Right lobe of liver (tissue), 6 donors: Measurements from ENCODE around the gene OPCML. TPM values are rescaled to one million over a fixed set of nuclear protein-coding genes. Genes with fewer than 3 reads are reported as not detected.

Experiments
- ATAC-seq, 4 donors: fragments of 200-7000 bp; cut with Tn5 transposase; one replicate each; pipeline ENCODE4 v1.9.1; 2020; ENCODE audit warnings: mild to moderate bottlenecking in 4 of 4, moderate library complexity in 4 of 4
- DNase-seq, 3 donors: peaks; one replicate each; pipeline ENCODE4 v3.0.0-alpha.2; 2020
- H3K27ac ChIP-seq, 3 donors: fragments of 200-600 bp; one replicate each; pipeline ENCODE4 v1.8.0; 2022
- H3K27me3 ChIP-seq, 2 donors: fragments of 200-600 bp; one replicate each; pipeline ENCODE4 v1.8.0; 2022
- H3K36me3 ChIP-seq, 4 donors: fragments of 200-600 bp; sonication (generic) in 1 of 4; one replicate each; pipeline versions ENCODE4 v1.5.1 to v1.8.0; 2017 to 2022; ENCODE audit warnings: control low read depth in 1 of 4
- H3K4me1 ChIP-seq, 4 donors: fragments of 200-600 bp; sonication (generic) in 1 of 4; one replicate each; pipeline versions ENCODE4 v1.5.1 to v1.8.0; 2017 to 2022; ENCODE audit warnings: control low read depth in 1 of 4
- H3K4me3 ChIP-seq, 3 donors: fragments of 200-600 bp; one replicate each; pipeline ENCODE4 v1.8.0; 2022
- H3K9me3 ChIP-seq, 4 donors: fragments of 200-600 bp; sonication (generic) in 1 of 4; one replicate each; pipeline versions ENCODE4 v1.5.1 to v1.8.0; 2017 to 2022; ENCODE audit warnings: control low read depth in 1 of 4
- POLR2A ChIP-seq: fragments of 450-650 bp; IDR thresholded peaks from one replicate; pipeline ENCODE4 v1.6.1; 2017; ENCODE audit warnings: antibody characterized with exemption, mild to moderate bottlenecking
- WGBS: methylation state at CpG from one replicate; pipeline ENCODE4 v1.1.6; 2018; ENCODE audit warnings: low coverage, low lambda C conversion rate; ENCODE audit not compliant: insufficient coverage; ENCODE audit errors: missing lambda C conversion rate; 5-methylcytosine and 5-hydroxymethylcytosine counted together
- intact Hi-C, 2 donors: fragments of 100-400 bp; cut with DNase I; formaldehyde crosslinking; loops; one replicate each; pipeline versions ENCODE4 v1.11.2 to v1.14.1; 2022
- total RNA-seq, 6 experiments: library from RNA; depleted of rRNA in 2 of 6; stranded (reverse); fragments of >200 nt in 2 of 6; fragmentation: NEBNext Ultra II Directional in 3 of 6; extraction: Animal tissue kit (Norgen Biotek cat#: 25700) in 3 of 6; gene quantifications; one replicate each; pipeline versions ENCODE4 v1.1.0 to v1.2.4, GENCODE V29; 2016 to 2023
- TF ChIP-seq, protein P1 (sequence below), 4 donors: fragments of 200-600 bp in 3 of 4; fragments of 450-650 bp in 1 of 4; IDR thresholded peaks; one replicate each; pipeline versions ENCODE4 v1.5.1 to v1.8.0; 2016 to 2022; ENCODE audit warnings: antibody characterized with exemption in 4 of 4, mild to moderate bottlenecking in 2 of 4
- donor health status: DM: no; HTN: yes; CAD: no.
- donor health status: DM: no; HTN: no; CAD: no.
- donor health status: DM: no; HTN: no; CAD: no.
- donor health status: DM: no; HTN: yes; CAD: no.
- donor health status: DM: no; HTN: yes; CAD: no.

The OPCML gene
- total RNA-seq, 6 experiments from 2014 or later: 0.11 TPM; not detected in 5

DNA sequence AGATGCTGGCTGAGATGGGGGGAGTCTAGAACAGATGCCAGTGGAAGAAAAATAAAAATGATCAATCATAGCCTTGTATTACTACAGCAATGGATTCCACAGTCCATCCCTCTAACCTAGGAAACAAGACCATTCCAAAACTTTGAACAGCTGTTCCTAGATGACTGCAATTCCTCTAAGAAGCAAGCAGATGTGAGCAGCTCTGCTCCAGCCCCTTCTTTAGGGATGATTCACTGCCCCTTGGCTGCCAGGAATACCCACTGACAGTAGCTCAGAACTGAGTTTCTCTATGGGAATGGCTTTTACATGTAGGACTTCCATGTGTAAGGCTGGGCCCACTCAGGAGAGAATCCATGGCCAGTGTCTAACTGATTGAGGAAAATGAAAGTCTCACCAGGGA lies 943.9 kb downstream of the OPCML start:
- intact Hi-C loops: no loop called here
- H3K4me3 ChIP-seq: no peak overlapping the region

DNA sequence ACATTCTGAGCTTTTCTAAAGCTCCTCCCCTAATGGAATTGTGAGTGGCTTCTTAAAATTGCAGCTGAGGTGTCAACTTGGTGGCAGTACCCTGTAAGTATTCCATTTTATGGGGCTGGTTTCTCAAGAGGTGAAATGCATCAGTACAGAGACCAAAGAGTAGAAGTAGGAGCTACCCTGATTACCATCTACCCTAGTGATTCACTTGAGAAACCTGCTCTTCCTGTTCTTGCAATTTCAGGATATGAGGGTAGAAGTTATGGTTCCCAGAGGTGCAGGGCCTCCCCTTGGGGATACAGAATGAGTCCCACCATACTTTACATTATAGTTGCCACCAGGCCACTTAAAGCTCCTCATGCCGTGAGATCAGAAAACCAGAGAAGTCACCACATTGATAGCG lies 944.6 kb downstream of the OPCML start:
- ATAC-seq: no peak

More for the DNA sequence above, 943.9 kb downstream of the OPCML start:
- TF ChIP-seq, protein P1, sequence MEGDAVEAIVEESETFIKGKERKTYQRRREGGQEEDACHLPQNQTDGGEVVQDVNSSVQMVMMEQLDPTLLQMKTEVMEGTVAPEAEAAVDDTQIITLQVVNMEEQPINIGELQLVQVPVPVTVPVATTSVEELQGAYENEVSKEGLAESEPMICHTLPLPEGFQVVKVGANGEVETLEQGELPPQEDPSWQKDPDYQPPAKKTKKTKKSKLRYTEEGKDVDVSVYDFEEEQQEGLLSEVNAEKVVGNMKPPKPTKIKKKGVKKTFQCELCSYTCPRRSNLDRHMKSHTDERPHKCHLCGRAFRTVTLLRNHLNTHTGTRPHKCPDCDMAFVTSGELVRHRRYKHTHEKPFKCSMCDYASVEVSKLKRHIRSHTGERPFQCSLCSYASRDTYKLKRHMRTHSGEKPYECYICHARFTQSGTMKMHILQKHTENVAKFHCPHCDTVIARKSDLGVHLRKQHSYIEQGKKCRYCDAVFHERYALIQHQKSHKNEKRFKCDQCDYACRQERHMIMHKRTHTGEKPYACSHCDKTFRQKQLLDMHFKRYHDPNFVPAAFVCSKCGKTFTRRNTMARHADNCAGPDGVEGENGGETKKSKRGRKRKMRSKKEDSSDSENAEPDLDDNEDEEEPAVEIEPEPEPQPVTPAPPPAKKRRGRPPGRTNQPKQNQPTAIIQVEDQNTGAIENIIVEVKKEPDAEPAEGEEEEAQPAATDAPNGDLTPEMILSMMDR (IDR thresholded peaks at IDR 0.05): no peak
- TF ChIP-seq POLR2A: no peak
- no peaks in the 10 kb centered on the region for H3K27me3 ChIP-seq
- no peaks in the 10 kb centered on the region for H3K9me3 ChIP-seq
- H3K36me3 ChIP-seq: no peaks in the 10 kb centered on the region
- H3K27ac ChIP-seq: no peak overlapping the region
- no peaks in the 10 kb centered on the region for H3K4me1 ChIP-seq
- no peak for ATAC-seq
- DNase-seq: no peak

DNA sequence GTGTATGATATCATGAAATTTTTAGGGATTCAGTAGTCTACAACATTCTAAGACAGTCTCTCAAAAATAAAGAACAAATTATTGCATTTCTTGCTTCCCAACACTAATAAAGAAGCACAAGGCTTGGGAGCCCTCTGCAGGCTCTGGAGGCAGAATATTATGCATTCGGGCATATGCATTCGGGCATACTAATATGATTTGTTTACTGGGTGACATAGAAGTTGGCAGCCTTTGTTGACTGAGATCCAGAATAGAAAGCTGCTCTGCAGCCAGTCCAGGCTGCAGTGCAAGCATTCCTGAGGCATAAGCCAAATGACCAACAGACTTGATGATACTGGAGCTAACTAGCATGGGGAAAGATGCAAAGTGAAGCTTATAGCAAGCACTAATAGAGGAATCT lies 945.5 kb downstream of the OPCML start:
- intact Hi-C loops: no loop called here
- no peak for ATAC-seq
- TF ChIP-seq, protein P1 (IDR thresholded peaks at IDR 0.05): no peak
- TF ChIP-seq POLR2A: no peak
- DNase-seq: no peak
- Histone ChIP-seq H3K36me3 (no peaks in the 10 kb centered on the region), H3K4me1 (no peaks in the 10 kb centered on the region), H3K9me3 (no peaks in the 10 kb centered on the region), H3K4me3 (no peak overlapping the region), H3K27me3 (no peaks in the 10 kb centered on the region), H3K27ac (no peak overlapping the region)
- 64% methylated on average over 2 of the region's 2 CpGs for WGBS

More for the DNA sequence above, 944.6 kb downstream of the OPCML start:
- no peak for DNase-seq
- intact Hi-C loops: no loop called here
- H3K27me3 ChIP-seq: no peaks in the 10 kb centered on the region
- 70% methylated on average over 2 of the region's 2 CpGs for WGBS
- no peak overlapping the region for H3K4me3 ChIP-seq
- H3K36me3 ChIP-seq: no peaks in the 10 kb centered on the region
- no peak overlapping the region for H3K27ac ChIP-seq
- TF ChIP-seq POLR2A: no peak
- TF ChIP-seq, protein P1 (IDR thresholded peaks at IDR 0.05): no peak
- no peaks in the 10 kb centered on the region for H3K4me1 ChIP-seq
- H3K9me3 ChIP-seq: no peaks in the 10 kb centered on the region

DNA sequence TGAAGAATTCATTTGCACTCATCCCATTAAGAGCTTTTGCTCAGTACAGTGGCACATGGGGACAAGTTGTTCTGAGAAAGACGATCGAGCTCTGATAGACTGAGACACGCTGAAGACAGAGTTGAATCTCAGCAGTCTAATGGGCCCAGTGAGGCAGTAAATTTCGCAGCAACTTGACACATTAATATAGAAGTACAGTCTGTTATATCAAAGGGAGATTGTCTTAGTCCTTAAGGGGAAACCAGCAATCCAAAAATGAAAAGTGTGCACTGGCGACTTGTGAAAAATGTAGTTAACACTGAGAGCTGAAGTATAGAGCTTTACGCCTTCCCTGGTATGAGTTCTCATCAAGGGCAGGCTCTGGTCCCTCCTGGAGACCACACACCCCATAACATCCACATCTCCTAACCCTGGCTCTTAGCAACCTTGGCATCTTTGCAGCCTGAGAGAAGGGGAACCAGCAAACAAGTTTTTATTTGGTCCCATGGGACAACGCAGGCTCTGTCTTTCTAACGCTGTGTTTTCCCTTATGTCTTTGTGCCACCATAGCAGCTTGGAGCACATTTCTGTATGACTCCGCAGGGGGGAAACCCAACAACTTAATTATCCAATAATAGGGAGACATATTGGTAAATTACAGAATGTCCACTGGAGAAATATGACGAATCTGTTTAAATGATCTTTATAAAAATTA lies 952.5 kb downstream of the OPCML start:
- no peak for ATAC-seq
- WGBS: 67% methylated on average over 10 of the region's 10 CpGs
- no peaks in the 10 kb centered on the region for H3K4me1 ChIP-seq

More for the DNA sequence above, 952.5 kb downstream of the OPCML start:
- Histone ChIP-seq H3K36me3 (no peaks in the 10 kb centered on the region), H3K27me3 (no peaks in the 10 kb centered on the region), H3K9me3 (no peaks in the 10 kb centered on the region), H3K4me3 (no peak overlapping the region), H3K27ac (no peak overlapping the region)
- intact Hi-C loops: no loop called here
- DNase-seq: no peak
- TF ChIP-seq, protein P1 (IDR thresholded peaks at IDR 0.05): no peak
- no peak for TF ChIP-seq POLR2A
